Common myeloid progenitor, CD34-positive (primary cell): ENCODE measurements around the gene RASAL2.

ENCODE experiments used
- CTCF ChIA-PET: fragments of 350-600 bp; sonication (Branson Sonifier 250); formaldehyde crosslinking; loops from one replicate; lab custom pipeline; 2021; ENCODE audit warnings: antibody characterized with exemption; lab: Charles Lee
- POLR2A ChIA-PET: fragments of 350-600 bp; sonication (Branson Sonifier 250); formaldehyde crosslinking; loops from one replicate; lab custom pipeline; 2021; ENCODE audit warnings: antibody characterized with exemption; lab: Charles Lee
- DNase-seq, 3 donors: peaks; one replicate each; pipeline versions ENCODE4 v3.0.0 to v3.0.0-alpha.2; 2013
- H3K27ac ChIP-seq, 2 experiments: 1 replicate in 1 of 2; 2 replicates in 1 of 2; pipeline ENCODE4 v1.7.0; 2013; ENCODE audit warnings: inconsistent platforms in 2 of 2, low read length in 2 of 2, mild to moderate bottlenecking in 2 of 2, low read depth in 1 of 2, moderate library complexity in 1 of 2; ENCODE audit not compliant: severe bottlenecking in 2 of 2, insufficient read depth in 1 of 2, poor library complexity in 1 of 2
- H3K27me3 ChIP-seq, 5 experiments: replicated peaks in 2 of 5; 1 replicate in 3 of 5; 2 replicates in 2 of 5; pipeline versions ENCODE4 v1.6.1 to v1.7.0; 2013; ENCODE audit warnings: low read length in 4 of 5, mild to moderate bottlenecking in 2 of 5, moderate library complexity in 2 of 5, inconsistent platforms in 1 of 5; ENCODE audit not compliant: insufficient read depth in 5 of 5, control insufficient read depth in 4 of 5
- H3K36me3 ChIP-seq, 4 experiments: 1 replicate in 2 of 4; 2 replicates in 2 of 4; pipeline versions ENCODE4 v1.6.1 to v1.7.0; 2013; ENCODE audit warnings: low read length in 3 of 4, control low read depth in 1 of 4, mild to moderate bottlenecking in 1 of 4; ENCODE audit not compliant: control insufficient read depth in 4 of 4, insufficient read depth in 4 of 4
- H3K4me1 ChIP-seq, 4 experiments: 1 replicate in 3 of 4; 2 replicates in 1 of 4; pipeline versions ENCODE4 v1.6.1 to v1.7.1; 2013; ENCODE audit warnings: low read length in 3 of 4, mild to moderate bottlenecking in 3 of 4, control low read depth in 1 of 4, inconsistent platforms in 1 of 4, moderate library complexity in 1 of 4; ENCODE audit not compliant: control insufficient read depth in 4 of 4, insufficient read depth in 4 of 4; ENCODE audit errors: control extremely low read depth in 1 of 4
- H3K4me3 ChIP-seq, 7 experiments: 1 replicate in 4 of 7; 2 replicates in 3 of 7; pipeline versions ENCODE4 v1.5.1 to v1.7.0; 2013; ENCODE audit warnings: mild to moderate bottlenecking in 7 of 7, low read length in 6 of 7, moderate library complexity in 6 of 7, inconsistent platforms in 2 of 7, low read depth in 2 of 7, control low read depth in 1 of 7; ENCODE audit not compliant: insufficient read depth in 4 of 7, control insufficient read depth in 1 of 7; ENCODE audit errors: extremely low read depth in 1 of 7
- H3K9me3 ChIP-seq, 5 experiments: 1 replicate in 4 of 5; 2 replicates in 1 of 5; pipeline versions ENCODE4 v1.6.1 to v1.7.1; 2013; ENCODE audit warnings: low read length in 4 of 5, mild to moderate bottlenecking in 2 of 5, inconsistent platforms in 1 of 5, low read depth in 1 of 5, moderate library complexity in 1 of 5; ENCODE audit not compliant: control insufficient read depth in 4 of 5, insufficient read depth in 2 of 5; ENCODE audit errors: control extremely low read depth in 1 of 5
- WGBS: methylation state at CpG from one replicate; pipeline ENCODE4 v1.1.5; 2013; ENCODE audit not compliant: insufficient coverage; 5-methylcytosine and 5-hydroxymethylcytosine counted together

RASAL2 gene

DNA sequence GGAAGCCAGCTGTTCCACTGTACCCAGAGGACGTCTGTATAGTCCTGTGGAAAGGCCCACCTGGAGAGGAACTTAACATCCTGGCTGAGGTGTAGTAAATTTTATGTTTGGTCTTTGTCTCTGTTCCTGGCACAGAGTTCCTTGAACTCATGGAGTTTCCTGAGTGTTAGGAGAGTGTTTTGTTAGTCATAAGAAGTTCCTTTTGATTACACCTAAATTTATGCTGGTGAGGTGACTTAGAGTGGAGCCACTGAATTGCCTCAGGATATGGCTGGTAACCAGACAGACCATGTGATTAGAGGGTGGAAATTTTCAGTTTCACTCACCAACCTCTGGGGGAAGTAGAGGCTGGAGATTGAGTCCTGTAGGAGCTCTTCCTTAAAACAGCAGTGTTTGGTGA lies 57.9 kb downstream of the RASAL2 start:
- H3K4me1 ChIP-seq: peaks cover 0 to 2% (median 0%) of the 10 kb centered on the region in 4 experiments
- no peaks in the 10 kb centered on the region for H3K36me3 ChIP-seq
- ChIA-PET POLR2A (no interaction called here), CTCF (interaction anchor here (1.1 kb wide), 1 partner anchor 120 kb away, joined by 3 read pairs; no protein-coding TSS in a partner anchor)
- H3K9me3 ChIP-seq: no peaks in the 10 kb centered on the region
- H3K27me3 ChIP-seq: no peaks in the 10 kb centered on the region
- WGBS: 71% methylated on average over 1 of the region's 1 CpG
- no peak overlapping the region for H3K4me3 ChIP-seq
- no peak for DNase-seq
- no peak overlapping the region for H3K27ac ChIP-seq

DNA sequence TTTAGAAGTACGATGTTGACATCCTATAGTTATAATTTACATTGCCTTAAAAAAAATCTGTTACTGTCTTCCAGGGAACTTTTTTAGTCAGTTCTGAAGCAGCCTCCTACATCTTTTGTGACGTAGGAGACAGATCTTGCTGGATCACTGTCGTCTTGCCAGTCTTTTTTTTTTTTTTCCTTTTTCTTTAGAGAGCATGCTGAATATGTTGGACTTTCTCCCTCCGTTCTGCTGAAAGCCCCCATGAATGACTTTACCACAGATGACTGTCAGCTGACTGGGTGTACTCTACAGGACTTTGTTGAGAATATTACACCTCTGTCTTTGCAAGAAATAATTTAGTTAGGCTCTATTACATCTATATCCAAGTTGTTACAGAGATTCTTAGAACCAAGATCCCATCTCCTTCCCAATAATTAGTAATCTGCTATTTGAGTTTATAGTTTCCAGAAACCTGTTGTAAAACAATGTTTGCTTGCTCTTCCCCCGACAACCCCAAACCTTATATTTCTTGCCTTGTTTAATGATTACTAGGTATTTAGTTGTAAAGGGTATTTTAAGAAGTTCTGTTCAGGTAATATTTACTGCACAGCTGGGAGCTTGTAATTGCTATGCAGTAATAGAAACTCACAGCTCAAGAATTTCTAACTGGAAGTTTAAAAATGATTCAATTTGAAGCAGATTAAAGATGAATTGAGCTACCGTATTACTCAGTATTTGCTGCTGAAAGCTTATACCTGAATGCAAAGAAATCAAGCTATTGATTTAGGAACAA lies 61.8 kb downstream of the RASAL2 start:
- ChIA-PET CTCF (no interaction called here), POLR2A (interaction anchor here (0.6 kb wide), 1 partner anchor 15 kb away, joined by 3 read pairs; no protein-coding TSS in a partner anchor)
- 100% methylated on average over 1 of the region's 6 CpGs for WGBS
- DNase-seq: no peak
- Histone ChIP-seq H3K4me3 (no peak overlapping the region), H3K9me3 (no peaks in the 10 kb centered on the region), H3K36me3 (no peaks in the 10 kb centered on the region), H3K27ac (no peak overlapping the region), H3K4me1 (peaks cover 0 to 2% (median 0%) of the 10 kb centered on the region in 4 experiments), H3K27me3 (no peaks in the 10 kb centered on the region)

DNA sequence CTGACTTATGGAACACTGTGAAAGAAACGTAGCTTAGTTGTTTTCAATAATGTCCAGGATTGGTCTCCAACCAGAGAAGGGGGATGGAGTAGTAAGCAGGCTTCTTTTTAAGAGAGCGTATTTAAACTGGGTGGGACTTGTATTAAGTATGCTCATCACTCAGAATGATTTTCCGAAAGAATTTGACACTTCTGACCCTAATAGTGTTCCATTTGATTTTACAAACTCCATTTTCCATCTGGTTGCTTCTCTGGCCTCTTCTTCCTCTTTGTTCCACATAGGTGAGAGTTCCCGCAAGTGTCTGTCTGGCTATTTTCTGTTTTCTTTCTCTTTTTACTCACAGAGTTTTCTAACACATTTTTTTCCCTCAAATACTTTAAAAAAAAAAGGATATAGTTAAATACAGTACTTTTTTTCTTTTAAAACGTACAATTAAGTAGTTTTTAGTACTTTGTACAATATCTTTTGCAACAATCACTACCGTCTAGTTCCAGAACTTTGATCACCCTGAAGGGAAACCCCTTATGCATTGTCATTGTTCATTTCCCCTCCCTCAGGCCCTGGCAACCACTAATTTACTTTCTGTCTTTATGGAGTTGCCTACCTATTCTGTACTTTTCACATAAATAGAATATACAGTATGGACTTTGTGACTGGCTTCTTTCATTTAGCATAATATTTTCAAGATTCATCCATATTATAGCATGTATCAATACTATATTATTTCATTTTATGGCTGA lies 67.0 kb downstream of the RASAL2 start:
- no peaks in the 10 kb centered on the region for H3K9me3 ChIP-seq
- H3K4me3 ChIP-seq: no peak overlapping the region
- CTCF ChIA-PET: no interaction called here
- no peak overlapping the region for H3K27ac ChIP-seq
- POLR2A ChIA-PET: no interaction called here
- H3K27me3 ChIP-seq: no peaks in the 10 kb centered on the region
- DNase-seq: peak in 2 of 3 donors; percentile 49 to 54
- peaks cover 0 to 9% (median 7%) of the 10 kb centered on the region in 4 experiments for H3K4me1 ChIP-seq
- no peaks in the 10 kb centered on the region for H3K36me3 ChIP-seq
- WGBS: 94% methylated on average over 2 of the region's 6 CpGs

DNA sequence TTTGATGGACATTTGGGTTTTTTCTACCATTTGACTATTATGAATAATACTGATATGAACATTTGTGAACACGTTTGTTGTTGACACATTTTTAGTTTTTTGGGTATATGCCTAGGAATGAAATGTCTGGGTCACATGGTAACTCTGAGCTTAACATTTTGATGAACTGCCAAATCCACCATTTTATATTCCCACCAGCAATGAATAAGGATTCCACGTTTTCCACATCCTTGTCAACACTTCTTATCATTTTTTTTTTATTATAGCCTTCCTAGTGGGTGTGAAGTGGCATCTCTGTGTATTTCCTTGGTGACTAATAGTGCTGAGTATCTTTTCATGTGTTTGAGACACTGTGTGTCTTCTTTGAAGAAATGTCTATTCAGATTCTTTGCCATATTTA lies 67.6 kb downstream of the RASAL2 start:
- ChIA-PET POLR2A (no interaction called here), CTCF (no interaction called here)
- Histone ChIP-seq H3K4me1 (peaks cover 0 to 15% (median 9%) of the 10 kb centered on the region in 4 experiments), H3K27me3 (no peaks in the 10 kb centered on the region), H3K27ac (no peak overlapping the region), H3K9me3 (no peaks in the 10 kb centered on the region), H3K36me3 (no peaks in the 10 kb centered on the region), H3K4me3 (no peak overlapping the region)
- no CpG with 5 or more reads among the region's 2 CpGs for WGBS
- DNase-seq: no peak

DNA sequence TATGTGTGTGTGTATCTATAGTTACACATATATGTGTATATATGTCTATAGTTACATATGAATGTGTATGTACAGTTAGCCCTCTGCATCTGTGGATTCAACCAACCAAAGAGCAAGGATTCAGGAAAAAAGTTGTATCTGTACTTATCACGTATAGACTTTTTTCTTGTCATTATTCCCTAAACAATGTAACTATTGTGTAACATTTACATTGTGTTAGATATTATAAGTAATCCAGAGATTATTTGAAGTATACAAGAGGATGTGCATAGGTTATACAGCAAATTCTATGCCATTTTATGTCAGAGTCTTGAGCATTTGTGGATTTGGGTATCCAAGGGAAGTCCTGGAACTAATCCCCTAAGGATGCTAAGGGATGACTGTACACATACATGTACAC lies 71.3 kb downstream of the RASAL2 start:
- ChIA-PET CTCF (interaction anchor here (1.2 kb wide), 1 partner anchor 23 kb away, joined by 3 read pairs; no protein-coding TSS in a partner anchor), POLR2A (no interaction called here)
- Histone ChIP-seq H3K27me3 (no peaks in the 10 kb centered on the region), H3K27ac (no peak overlapping the region), H3K36me3 (no peaks in the 10 kb centered on the region), H3K4me1 (peaks cover 0 to 18% (median 9%) of the 10 kb centered on the region in 4 experiments), H3K9me3 (no peaks in the 10 kb centered on the region), H3K4me3 (no peak overlapping the region)
- WGBS: no CpG with 5 or more reads among the region's 1 CpG
- DNase-seq: no peak

DNA sequence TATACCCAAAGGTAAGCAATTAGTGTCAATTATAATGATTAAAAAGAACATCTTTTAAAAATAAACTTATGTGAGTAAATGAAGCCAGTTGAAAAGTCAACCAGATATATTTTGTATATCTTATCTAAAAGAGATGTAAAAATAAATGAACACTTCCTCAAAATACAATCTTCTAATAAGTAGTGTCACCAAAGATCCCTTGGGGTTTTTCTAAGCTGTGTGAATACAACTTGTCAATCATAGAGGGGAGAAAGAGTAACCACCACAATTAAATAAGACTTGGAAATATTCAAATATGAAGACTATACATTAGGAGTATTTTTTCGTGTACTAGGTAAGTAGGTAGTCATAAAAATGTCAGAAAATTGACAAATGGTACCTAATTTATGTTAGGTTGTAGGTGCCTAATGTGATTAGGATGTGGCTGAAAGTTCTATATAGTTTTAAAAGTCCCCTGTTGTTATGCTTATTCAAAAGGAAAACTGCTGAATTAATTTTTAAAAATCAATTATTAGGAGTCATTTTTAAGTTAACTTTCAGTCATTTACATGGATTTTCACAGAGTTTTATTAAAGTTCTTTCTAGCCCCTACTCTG lies 72.6 kb downstream of the RASAL2 start:
- no peaks in the 10 kb centered on the region for H3K9me3 ChIP-seq
- no peaks in the 10 kb centered on the region for H3K36me3 ChIP-seq
- WGBS: 14% methylated on average over 1 of the region's 1 CpG
- H3K4me1 ChIP-seq: peaks cover 0 to 18% (median 9%) of the 10 kb centered on the region in 4 experiments
- ChIA-PET CTCF (interaction anchor here (1.2 kb wide), 1 partner anchor 22 kb away, joined by 3 read pairs; no protein-coding TSS in a partner anchor), POLR2A (interaction anchor here (0.6 kb wide), 1 partner anchor 48 kb away, joined by 3 read pairs; no protein-coding TSS in a partner anchor)
- no peaks in the 10 kb centered on the region for H3K27me3 ChIP-seq
- DNase-seq: peak in 1 of 3 donors; percentile 26
- H3K27ac ChIP-seq: no peak overlapping the region
- H3K4me3 ChIP-seq: no peak overlapping the region
